DND-41 (cell line): ENCODE measurements around the gene PMP22.

Experiments used
- EZH2 ChIP-seq: IDR thresholded peaks from 3 replicates; pipeline ENCODE4 v1.6.1; 2012; ENCODE audit warnings: borderline replicate concordance, low read depth, mild to moderate bottlenecking, moderate library complexity, low read length, inconsistent platforms; ENCODE audit not compliant: severe bottlenecking
- TF ChIP-seq, protein P1 (sequence below): IDR thresholded peaks from 2 replicates; pipeline ENCODE4 v1.5.1; 2012; ENCODE audit warnings: borderline replicate concordance, low read length, moderate library complexity, mild to moderate bottlenecking; ENCODE audit not compliant: poor library complexity, severe bottlenecking; ENCODE audit errors: extremely low read depth

DNA sequence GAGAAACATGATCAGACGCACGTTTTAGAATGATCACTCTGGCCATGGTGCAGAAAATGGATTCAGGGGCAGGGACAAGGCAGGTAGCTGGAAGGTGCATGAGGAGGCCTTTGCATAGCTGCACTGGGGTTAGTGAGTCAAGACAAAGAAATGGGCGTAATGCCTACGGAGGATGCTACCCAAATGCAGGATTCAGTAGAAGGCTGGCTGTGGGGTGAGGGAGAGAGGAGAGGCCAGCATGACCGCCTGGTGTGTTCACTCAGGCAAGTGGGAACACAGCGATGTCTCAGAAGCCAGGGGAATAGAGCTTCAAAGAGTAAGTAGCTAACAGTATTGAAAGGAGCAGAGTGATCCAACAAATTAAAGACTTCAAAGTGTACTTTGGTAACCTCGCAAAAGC is 31.2 kb downstream of the PMP22 start:
- TF ChIP-seq, protein P1, sequence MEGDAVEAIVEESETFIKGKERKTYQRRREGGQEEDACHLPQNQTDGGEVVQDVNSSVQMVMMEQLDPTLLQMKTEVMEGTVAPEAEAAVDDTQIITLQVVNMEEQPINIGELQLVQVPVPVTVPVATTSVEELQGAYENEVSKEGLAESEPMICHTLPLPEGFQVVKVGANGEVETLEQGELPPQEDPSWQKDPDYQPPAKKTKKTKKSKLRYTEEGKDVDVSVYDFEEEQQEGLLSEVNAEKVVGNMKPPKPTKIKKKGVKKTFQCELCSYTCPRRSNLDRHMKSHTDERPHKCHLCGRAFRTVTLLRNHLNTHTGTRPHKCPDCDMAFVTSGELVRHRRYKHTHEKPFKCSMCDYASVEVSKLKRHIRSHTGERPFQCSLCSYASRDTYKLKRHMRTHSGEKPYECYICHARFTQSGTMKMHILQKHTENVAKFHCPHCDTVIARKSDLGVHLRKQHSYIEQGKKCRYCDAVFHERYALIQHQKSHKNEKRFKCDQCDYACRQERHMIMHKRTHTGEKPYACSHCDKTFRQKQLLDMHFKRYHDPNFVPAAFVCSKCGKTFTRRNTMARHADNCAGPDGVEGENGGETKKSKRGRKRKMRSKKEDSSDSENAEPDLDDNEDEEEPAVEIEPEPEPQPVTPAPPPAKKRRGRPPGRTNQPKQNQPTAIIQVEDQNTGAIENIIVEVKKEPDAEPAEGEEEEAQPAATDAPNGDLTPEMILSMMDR, result no peak
- no peak for TF ChIP-seq EZH2
